Islet precursor cell (in vitro differentiated cells): Measurements from ENCODE around the gene ATL2.
"Not testable (repeated sequence)": the region's sequence is repeated elsewhere in the genome, so short reads cannot be mapped to it uniquely, and the experiment has no call there.

Experiments
- DNase-seq: peaks from one replicate; pipeline ENCODE4 v3.0.0-alpha.2; 2018

ATL2 gene

DNA sequence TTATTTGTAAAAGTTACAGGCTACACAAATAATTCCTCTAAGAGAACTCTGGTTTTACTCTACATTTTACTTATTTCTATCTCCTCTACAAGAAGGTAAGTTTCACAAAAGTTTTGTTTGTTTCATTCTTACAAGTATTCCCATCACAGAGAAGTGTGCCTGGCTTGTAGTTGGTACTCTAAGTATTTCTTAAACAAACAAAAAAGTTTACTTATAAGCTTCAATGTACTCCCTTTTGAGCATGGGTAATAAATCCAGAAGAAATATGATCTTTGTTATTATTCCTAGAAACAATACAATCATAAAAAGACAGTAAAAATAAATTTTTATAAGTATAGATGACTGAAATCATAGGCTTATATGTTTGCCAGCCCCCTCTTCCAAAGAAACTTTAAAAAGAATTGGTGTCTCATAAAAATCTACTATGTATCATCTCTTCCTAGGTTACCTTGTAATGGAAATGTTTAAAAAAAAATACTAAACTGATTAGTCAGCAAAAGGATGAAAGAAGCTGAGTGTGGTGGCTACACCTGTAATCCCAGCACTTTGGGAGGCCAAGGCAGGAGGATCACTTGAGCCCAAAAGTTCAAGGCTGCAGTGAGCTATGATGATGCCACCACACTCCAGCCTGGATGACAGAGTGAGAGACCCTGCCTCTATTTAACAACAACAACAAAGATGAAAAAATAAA lies 54.7 kb downstream of the ATL2 start:
- DNase-seq = no peak

DNA sequence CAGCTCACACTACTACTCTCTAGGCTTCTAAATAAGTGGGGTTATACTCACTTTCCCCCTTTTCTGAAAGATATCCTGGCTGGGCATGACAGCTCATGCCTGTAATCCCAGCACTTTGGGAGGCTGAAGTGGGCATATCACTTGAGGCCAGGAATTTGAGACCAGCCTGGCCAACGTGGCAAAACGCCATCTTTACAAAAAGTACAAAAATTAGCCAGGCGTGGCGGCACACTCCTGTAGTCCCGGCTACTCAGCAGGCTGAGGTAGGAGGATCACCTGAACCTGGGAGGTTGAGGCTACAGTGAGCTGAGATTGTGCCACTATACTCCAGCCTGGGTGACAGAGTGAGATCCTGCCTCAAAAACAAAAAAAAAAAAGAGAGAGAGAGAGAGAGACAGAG lies 57.8 kb downstream of the ATL2 start:
- DNase-seq = not testable (repeated sequence)

DNA sequence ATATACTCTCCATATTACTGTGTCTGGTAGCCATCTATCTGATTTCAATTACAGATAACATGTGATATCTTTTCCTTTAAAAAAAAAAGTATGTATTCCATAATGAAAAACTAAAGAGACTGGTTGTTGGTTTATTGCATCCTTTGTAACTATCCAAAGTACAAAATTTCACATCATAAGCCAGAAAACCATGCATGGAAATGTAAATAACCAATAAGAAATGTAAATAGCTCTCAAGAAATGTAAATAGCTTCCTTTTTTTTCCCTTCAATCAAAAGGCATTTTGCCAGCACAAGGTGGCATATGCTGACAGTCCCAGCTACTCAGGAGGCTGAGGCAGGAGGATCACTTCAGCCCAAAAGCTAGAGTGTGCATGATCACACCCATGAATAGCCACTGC lies 59.3 kb downstream of the ATL2 start:
- DNase-seq = no peak

DNA sequence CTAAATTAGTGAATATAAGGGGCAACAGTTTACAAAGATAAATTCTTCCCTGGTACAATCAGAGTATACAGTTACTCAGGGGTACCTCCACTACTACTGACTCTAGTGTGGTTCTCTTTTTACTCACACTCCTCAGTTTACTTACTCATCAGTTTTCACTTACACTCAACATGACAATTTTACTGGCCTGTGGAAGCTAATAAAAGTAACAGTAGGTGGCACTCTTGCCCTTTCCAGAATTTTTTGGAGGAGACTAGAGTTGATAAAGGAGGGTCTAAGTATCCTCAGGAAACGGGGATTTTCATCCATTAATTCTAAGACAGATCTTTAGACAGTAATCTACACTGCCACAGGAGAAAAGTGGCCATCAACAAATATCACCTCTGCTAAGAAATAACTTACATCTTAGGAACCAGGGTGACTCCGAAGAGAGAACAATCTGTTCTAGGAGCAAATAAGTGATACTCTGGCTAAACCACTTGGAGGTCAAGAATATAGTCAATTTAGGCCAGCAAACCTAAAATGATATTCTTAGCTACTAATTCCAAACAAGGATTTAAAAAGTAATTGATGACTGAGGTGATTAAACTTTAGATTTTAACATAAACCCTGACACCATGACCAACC lies 61.3 kb downstream of the ATL2 start:
- no peak for DNase-seq

DNA sequence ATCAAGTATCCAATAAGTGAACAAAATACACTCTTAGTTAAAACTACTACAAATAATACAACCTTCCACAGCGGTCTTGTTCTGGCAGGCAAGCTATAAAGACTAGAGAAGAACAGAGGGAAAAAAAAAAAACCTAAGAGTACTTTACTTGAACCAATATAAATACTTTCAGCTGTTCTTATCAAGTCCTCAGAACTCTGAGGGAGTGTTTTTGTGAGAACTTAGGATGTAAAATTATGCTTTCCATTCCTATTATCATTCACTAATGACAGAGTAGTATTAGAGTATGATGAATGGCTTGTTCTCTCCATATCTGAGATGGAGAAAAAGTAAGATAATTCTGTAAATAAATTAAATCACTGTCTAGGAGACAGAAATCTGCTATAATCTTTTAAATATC lies 68.3 kb downstream of the ATL2 start:
- DNase-seq = no peak

DNA sequence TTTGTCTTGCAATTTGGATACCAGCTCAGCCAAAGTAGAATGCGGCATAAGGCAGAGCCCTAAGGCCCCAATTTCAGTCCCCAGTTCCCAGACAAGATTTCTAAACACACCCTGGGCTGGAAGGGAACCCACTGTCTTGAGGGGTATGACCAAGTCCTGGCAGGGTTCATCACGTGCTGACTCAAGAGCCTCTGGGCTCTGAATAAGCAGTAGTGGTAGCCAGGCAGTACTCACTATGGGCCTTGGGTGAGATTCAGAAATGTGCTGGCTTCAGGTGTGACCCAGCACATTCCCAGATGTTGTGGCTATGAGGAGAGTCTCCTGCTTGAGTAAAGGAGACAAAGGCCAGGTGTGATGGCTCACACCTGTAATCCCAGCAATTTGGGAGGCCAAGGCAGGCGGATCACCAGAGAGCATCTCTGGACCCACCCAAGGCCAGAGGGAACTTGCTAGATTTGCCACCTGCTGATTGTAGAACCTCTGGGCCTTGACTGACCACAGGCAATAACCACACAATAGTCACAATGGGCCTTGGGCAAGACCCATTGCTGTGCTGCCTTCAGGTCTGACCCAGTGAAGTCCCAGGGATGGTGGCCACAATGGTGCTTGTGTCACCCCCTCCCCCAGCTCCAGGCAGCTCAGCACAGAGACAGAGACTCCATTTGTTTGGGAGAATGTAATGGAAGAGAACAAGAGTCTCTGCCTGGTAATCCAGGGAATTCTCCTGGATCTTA lies 74.9 kb downstream of the ATL2 start:
- DNase-seq = no peak

DNA sequence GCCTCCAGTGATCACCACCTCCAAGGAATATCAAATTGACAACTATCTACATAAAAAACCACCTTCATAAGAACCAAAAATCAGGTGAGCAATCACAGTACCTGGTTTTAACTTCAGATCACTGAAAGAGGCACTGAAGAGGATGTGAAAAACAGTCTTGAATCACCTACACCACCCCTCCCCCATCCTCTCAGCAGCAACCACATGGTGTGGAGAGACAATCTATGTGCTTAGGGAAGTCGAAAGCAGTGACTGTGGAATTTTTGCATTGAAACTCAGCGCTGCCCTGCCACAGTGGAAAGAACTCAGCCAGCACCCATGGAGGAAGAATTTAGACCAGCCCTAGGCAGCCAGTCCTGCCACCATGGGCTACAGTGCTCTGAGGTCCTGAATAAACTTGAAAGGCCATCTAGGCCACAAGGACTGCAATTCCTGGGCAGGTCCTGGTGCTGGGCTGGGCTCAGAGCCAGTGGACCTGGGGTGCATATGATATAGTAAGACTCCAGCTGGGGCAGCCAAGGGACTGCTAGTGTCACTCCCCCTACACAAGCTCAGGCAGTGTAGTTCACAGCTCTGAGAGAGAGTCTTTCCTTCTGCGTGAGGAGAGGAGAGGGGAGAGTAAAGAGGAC lies 75.6 kb downstream of the ATL2 start:
- DNase-seq = no peak

DNA sequence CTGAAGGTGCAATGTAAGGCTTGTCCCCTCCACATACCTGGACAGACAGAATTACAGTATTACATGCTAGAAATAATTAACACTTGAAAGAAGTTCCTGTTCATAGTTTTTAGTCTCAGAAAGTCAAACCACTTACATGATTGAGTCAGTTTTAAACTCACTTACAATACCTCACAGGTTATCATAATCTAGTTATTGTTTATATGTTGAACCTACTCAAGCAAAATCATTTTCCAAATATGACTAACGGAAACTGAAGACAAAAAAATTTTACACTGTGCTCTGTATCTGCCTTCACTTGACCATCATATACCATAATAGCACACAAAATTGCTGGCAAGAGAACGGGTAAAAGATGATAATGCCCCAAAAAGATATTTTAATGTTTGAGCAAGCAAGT lies 78.5 kb downstream of the ATL2 start:
- no peak for DNase-seq

DNA sequence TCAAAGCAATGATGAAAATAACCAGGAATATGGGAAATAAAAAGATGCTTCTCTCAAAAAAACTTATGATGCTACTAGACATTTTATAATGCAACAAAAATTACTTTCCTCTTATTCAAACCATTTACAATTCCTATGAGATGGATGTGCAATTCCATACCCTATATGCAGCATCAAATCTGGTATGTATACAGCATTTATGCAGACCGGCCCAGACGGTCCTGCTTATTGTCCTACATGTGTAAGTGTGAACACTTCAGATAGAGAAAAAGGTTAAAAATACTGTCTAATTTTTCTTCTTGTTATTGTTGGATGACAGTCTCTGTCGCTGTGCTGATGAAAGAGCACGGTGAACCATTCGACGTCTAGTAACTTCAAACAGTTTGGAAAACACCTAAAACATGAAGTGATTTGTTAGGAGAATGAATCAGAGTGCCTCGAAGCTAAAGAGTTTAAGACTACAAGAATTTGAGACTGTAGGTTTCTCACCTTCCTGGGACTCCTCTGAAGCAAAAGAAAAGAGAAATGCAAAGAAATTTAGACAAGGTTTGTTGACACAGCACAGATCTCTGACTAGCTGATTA lies 80.8 kb downstream of the ATL2 start:
- DNase-seq = no peak

DNA sequence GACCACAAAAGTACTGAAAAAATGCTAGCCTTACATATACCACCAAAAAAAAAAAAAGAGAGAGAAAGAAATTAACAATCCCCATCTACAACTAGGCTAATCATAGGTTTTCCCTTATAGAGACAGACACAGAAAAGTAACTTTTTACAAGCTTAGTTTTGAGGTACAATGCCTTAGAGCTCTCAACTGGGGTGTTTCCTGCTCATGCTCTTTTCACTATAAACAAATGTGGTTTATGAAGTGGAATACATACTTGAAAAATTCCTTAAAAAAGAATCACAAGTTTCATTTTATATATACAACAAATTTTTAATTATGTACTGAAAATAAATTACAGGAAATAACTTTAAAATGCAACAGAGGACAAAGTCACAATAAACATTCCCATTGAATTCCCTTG lies 82.5 kb downstream of the ATL2 start:
- no peak for DNase-seq

DNA sequence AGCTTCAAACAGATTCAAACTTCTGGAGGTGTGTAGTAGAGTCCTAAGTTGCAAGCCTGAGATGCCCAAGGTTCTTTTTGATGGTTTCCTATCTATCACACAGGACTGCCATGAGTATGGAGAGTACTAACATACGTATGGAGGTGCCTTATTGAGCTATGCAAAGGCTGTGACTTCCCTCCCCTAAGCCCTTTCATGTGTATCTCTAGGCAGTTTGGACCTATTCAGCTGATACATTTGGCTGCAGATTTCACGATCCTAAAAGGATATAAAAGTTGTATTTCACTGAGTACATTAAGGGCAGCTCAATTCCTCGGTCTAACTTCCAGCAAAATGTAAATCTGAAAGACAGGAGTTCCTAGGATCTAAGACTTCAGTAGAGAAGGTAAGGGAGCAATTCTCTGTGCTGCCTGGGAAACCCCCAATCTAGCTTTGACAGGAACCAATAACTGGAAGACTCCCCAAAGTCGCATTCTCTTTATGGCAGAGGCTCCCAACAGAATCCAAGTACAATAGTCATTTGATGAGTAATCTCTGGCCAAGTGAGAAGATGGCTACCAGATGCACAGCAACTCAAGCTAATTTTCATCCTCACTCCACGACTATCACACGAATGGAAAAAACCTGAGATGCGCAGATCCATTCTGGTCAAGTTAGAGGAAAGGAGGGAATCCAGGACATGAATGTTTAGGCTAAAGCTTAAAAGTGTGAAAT lies 83.8 kb downstream of the ATL2 start:
- DNase-seq = no peak

DNA sequence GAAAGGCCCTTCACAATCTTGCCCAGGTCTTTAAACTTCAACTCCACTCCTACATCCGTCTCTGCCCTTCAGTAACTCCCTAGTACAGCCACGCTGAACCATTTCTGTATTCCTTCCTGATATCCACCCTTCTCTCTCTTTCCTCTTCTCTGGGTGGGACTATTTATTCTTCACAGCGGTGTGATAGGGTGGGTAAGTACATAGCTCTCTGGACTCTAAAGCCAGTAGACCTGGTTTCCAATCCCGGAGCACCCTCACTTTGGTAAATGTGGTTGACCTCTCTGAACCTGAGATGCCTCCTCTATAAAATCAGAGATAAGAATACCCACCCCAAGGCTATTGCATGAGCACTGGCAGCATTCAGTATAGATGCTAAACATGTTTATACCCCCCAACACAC lies 86.7 kb downstream of the ATL2 start:
- no peak for DNase-seq

DNA sequence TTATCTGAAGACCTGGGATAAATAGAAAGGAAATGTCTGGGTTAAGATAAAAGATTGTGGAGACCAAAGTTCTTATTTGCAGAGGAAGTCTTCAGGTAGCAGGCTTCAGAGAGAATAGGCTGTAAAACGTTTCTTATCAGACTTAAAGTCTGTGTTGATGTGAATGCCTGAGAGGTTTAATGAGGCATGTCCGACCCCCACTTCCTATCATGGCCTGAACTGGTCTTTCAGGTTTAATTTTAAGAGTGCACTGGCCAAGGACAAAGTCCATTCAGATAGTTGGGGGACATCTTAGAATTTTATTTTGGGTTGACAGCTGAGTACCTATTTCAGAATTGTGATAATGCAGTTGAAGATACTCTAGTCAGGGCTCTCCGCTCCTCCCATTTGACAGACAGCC lies 92.1 kb downstream of the ATL2 start:
- DNase-seq = no peak

DNA sequence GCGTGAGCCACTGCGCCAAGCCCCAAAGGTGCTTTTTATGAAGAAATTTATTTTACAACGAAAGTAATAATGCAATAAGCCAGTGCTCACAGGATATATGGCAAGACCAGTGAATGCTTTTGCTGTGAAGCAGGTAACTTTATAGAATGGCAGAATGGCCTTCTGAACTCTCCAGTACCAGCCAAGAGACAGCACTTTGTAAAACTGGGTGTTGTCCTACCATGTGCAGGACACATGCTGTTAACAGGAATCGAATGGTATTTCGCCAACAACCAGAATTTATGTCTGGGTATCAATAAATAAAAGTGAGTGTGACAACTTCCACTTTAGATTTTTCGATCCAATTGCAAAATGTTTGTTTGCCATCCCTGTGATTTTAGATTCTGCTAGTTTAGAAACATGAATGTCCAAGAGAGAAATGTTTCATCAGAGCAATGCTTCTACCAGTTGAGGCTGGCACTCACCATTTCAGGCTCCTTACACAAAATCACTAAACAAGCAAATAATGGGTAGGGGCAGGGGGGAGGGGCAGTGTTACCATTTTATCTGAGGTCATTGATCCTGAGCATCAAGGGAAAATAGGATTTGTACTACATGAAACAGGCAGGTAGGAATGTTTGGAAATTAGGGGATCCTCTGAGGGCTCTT lies 95.9 kb downstream of the ATL2 start:
- no peak for DNase-seq

DNA sequence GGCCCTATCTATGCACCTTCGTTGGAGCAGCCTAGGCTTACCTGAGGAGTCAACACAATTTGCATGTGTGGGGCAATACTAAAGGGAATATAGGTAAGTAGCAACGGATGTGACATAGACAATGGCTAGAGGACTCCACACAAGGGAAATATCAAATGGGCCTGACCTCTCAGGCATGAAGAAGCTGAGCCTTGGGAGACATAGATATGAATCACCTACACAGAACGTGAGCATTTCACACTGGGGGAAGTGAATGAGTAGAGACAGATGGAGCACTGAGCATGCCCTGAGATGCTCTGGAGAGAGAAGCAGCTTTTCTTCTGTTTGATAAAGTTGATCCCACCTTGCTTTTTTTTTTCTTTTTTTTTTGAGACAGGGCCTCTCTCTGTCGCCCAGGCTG lies 97.9 kb downstream of the ATL2 start:
- DNase-seq = no peak

DNA sequence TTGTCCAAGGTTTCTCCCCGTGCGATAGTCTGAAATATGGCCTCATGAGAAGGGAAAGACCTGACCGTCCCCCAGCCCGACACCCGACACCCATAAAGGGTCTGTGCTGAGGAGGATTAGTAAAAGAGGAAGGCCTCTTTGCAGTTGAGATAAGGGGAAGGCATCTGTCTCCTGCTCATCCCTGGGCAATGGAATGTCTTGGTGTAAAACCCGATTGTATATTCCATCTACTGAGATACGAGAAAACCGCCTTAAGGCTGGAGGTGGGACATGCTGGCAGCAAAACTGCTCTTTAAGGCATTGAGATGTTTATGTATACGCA lies 99.0 kb downstream of the ATL2 start:
- DNase-seq = not testable (repeated sequence)

DNA sequence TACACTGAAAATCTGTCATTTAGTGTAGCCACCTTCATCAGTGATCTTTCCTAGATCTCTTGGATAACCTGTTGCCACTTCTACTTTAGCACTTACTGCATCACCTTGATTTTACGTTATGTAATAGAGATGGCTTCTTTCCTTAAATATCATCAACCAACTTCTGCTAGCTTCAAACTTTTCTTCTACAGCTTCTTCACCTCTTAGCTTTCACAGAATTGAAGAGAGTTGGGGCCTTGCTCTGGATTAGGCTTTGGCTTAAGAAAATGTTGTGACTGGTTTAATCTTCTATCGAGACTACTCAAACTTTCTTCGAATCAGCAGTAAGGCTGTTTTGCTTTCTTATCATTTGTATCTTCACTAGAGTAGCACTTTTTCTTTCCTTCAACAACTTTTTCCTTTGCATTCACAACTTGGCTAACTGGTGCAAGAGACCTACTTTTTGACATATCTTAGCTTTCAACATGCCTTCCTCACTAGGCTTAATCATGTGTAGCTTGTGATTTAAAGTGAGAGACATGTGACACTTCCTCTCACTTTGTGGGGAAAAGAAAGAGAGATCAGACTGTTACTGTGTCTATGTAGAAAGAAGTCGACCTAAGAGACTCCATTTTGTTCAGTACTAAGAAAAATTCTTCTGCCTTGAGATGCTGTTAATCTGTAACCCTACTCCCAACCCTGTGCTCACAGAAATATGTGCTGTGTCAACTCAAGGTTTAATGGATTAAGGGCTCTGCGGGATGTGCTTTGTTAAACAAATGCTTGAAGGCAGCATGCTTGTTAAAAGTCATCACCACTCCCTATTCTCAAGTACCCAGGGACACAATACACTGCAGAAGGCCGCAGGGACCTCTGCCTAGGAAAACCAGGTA lies 99.6 kb downstream of the ATL2 start:
- DNase-seq = no peak

DNA sequence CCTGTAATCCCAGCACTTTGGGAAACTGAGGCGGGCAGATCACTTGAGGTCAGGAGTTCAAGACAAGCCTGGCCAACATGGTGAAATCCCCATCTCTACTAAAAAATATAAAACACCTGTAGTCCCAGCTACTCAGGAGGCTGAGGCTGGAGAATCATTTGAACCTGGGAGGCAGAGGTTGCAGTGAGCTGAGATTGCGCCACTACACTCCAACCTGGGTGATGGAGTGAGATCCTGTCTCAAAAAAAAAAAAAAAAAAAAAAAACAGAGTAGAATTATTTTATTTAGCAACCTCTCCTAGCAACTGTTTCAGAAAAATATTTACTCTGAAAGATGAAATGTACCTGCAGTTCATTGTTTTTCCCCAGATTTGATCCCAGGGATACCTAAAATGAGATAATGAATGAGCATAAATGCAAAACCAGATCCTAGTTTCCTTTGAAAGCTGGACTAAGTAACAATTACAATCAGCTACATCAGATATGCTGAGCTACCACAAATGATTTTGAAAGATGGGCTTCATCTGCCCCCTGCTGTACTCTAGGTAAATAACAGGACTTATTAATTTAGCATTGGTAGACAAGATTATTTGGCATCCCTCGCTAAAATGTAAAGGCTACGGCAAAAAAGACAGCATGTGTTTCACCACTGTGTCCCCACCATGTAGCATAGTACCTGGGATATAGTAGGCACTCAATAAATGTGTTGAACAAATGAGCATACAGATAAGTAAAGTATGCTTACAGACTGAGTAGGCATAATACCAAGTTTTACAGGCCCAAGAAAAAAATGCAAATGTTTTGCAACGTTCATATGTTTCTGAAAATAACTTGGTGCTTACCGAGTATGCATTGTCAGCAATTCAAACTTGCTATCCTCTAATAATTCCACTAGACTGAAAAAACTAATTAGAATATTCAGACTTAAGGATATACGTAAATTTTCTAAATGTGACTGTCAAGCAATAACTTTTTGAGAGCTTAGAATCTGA lies 102.5 kb downstream of the ATL2 start:
- DNase-seq = no peak

DNA sequence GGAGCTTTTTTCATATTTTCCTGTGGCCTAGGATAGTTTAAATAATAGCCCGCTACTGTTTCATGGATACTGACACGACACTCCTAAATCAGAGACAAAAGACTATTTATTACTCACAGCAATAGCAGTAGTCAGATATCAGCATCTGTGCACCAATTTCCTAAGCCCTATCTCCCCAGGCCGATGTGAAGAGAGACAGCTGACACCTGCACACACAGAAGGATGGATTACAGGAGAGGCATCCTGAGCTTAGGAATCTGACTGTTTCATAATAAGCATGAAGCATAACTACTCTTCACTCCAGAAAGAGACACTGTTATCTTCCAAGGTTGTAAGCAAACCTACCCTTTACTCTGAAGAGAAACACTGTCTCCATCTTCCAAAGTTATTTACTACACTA lies 105.4 kb downstream of the ATL2 start:
- no peak for DNase-seq

DNA sequence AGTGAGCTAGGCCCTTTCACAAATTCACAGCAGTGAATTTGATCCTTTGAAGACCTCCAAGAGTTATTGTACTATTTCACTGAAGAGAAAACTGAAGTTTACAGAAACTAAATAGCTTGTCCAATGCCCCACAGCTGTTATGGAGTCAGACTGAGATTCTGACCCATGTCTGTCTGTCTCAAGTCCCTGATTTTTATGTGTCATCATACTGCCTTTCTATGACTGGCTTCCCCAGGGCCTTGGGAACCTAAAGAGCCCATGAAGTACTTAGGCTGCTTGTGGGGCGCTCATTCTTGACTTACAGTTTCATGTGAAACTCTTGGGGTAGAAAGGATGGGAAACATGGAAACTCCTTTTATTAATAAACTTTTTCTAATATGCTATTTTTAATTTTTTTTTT lies 107.7 kb downstream of the ATL2 start:
- no peak for DNase-seq
